GM21515 (cell line): ENCODE results near the gene ENTPD8.

ENCODE experiments used
- ATAC-seq: cut with Tn5 transposase; IDR thresholded peaks from one replicate; pipeline ENCODE4 v1.9.1; 2021; ENCODE audit not compliant: unreplicated experiment

Gene ENTPD8

GRCh38 chr9:137449081-137449844, 8.1 kb upstream of the ENTPD8 start:
- no peak for ATAC-seq

GRCh38 chr9:137448602-137448962, 7.4 kb upstream of the ENTPD8 start:
- ATAC-seq = no peak

GRCh38 chr9:137447722-137448601, 6.8 kb upstream of the ENTPD8 start:
- ATAC-seq = no peak

- no peak for ATAC-seq
Observed at GRCh38 chr9:137446851-137447471, 5.8 kb upstream of the ENTPD8 start.

- no peak for ATAC-seq
Observed at GRCh38 chr9:137445930-137446431, 4.8 kb upstream of the ENTPD8 start.

- peak; percentile 51 for ATAC-seq
Observed at GRCh38 chr9:137445275-137445807, 4.2 kb upstream of the ENTPD8 start.

GRCh38 chr9:137444106-137444790, 3.1 kb upstream of the ENTPD8 start:
- no peak for ATAC-seq

- no peak for ATAC-seq
Observed at GRCh38 chr9:137441935-137442321, 771 bp upstream of the ENTPD8 start.

- no peak for ATAC-seq
Observed at GRCh38 chr9:137439158-137439714, 1.9 kb downstream of the ENTPD8 start.

- no peak for ATAC-seq
Observed at GRCh38 chr9:137438591-137439157, 2.5 kb downstream of the ENTPD8 start.

- ATAC-seq = no peak
Observed at GRCh38 chr9:137437691-137438590, 3.2 kb downstream of the ENTPD8 start.

GRCh38 chr9:137436761-137437600, 4.2 kb downstream of the ENTPD8 start:
- ATAC-seq = no peak

- ATAC-seq = no peak
Observed at GRCh38 chr9:137435980-137436760, 5.0 kb downstream of the ENTPD8 start.

- no peak for ATAC-seq
Observed at GRCh38 chr9:137435381-137435891, 5.7 kb downstream of the ENTPD8 start.

GRCh38 chr9:137434498-137435380, 6.4 kb downstream of the ENTPD8 start:
- ATAC-seq = no peak

GRCh38 chr9:137433916-137434431, 7.2 kb downstream of the ENTPD8 start:
- no peak for ATAC-seq
